ENCODE results near the gene TXNDC15.

Gene TXNDC15

DNA sequence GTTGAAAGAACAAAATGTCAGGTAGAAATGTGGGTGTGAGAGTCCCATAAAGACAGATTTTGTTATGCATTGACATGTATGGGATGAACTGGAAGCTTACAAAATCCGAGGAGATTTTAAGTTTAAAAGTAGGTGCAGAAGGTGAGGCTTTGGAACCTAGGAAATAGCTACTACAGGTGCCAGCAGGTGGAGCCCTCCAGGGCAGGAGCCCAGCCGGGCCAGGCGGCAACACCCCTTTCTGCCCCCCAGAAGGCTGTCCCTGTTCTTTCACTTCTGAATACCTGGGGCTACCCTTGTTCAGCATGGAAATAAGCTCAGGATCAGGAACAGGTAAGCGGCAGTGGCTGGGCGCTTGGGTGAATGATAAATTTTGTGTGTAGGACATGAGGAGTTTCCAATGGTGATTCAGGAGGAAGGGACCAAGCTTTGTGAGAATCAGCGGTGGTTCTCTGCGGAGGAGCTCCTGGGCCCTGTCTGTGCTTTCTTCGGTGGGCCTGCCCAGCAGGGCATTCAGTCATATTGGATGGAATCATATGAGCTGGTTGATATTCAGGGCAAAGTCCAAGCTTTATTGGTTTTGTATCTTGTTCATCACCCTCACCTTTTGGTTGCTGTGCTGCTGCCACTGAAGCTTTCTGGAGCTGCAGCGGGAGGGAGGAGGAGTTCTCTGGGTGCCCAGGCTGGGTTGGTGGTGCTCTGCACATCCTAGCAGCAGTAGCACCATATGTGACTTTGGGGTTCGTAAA lies 43.1 kb downstream of the TXNDC15 start:
- no peak for DNase-seq (ENCODE audit: low read depth in 4 of 4, low spot score in 1 of 4)

DNA sequence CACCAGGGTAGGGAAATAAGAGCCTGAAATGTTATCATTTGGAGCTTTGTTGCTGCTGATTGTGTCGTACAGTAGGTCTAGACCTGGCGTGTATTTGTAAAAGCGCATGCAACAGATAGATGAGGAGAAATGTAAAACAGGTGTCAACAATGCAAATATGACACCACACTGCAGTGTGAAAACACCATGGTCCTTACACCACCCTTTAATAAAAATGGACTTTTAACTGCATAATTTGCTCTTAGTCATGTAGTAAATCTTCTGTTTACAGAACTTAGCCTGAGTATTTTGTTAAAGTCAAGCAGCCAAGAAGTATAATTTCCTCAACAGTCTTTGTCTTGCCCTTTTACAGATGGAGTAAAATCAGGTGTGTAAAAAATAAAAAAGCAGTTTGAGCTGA lies 44.7 kb downstream of the TXNDC15 start:
- DNase-seq (ENCODE audit: low read depth in 4 of 4, low spot score in 1 of 4): no peak

DNA sequence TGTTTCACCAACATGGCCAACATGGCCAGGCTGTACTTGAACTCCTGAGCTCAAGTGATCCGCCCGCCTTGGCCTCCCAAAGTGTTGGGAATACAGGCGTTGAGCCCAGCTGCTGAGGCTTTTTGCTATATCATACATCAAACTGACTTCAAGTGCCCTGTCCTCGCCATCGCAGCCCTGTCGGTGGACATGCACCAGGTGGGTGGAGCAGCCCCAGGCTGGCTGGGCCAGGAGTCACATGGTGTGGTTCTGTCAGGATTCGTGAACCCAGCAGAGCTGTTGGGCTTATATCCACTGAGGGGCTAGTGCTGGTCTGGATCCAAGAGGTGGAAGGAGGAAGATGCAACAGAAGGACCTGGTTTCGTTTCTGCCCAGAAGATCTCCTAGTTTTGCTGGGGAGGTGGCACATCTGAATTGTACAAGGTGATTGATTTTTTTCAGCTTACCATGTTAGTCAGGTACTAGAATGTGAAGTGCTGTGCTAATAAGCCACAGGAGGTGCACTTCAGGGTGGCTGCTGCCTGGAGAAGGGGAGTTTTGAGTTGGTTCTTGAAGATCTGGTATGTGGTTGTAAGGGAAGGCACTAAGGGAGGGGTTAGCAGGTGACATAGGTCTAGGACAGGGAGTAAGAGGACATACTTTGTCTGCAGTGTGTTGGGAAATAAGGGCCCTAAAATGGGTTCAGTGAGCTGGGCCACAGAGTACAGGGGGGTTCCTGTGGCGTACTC lies 46.8 kb downstream of the TXNDC15 start:
- no peak for DNase-seq (ENCODE audit: low read depth in 4 of 4, low spot score in 1 of 4)

DNA sequence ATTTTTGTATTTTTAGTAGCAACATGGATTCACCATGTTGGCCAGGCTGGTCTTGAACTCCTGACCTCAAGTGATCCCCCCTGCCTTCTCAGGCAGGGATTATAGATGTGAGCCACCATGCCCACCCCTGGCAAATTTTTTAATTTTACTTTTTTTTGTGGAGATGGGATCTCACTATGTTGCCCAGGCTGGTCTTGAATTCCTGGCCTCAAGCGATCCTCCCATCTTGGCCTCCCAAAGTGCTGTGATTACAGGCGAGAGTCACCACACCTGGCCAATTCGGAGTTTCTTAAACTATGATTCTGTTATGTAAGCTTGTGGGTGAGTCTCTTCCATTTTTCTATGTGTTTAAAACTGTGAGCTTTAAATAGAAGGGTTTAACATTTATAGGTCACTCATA lies 58.3 kb downstream of the TXNDC15 start:
- DNase-seq (ENCODE audit: low read depth in 4 of 4, low spot score in 1 of 4): no peak

DNA sequence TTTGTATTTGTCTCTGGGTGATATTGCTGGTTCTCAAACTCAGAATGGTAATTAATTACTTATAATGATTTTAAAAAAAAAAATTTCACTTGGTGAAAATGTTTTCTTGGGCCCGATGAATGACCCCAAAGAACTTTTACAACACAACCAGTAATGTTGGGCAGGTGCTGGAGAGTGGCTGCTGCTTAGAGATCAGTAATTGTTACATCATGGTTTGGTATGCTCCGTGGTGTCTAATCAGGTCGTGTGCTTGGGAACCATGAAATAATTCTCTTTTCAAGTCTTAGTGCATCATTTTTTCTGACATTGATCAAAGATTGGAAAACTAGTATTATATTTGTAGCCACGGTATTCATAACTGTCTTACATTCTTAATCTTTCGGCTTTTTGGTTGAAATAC lies 60.0 kb downstream of the TXNDC15 start:
- no peak for DNase-seq (ENCODE audit: low read depth in 4 of 4, low spot score in 1 of 4)

DNA sequence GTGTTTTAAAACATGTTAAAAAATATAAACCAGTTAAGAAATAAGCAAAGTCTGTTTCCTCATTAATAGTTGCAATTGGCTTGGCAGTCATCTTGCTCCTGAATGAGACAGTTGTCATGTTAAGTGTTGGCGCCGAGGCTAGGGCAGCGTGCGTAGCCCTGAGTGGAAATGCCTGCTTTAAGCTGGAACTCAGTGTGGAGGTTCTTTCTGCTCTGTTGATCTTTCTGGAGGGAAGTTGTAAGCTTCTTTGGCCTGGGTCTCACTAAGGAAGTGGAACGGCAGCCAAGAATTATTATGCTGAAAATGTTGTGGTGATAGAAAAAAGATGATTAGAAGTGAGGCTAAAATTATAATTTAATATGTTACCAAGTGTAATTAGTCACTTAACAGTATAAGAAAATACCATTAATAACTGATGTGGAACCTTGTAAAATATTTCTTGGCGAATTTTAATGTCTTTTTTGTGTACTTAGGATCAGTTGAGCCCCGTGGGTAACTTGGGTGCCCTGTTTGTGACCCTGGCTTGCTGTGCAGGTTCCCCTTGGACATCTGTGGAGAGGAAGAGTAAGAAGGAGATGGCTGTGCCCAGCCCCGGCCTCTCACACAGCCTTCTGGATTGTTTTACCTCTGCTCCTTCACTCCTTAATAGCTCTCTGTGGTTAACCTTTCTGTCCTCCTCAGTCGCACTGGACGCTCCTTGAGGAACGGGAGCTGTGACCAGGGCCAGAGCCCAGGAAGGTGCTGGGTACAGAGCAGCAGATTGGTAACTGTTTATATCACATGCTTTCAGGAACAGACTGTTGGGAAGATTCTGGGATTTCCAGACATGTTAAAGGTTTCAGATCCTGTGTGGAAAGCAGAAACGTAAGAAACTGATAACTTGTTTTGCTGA lies 61.8 kb downstream of the TXNDC15 start:
- no peak for DNase-seq (ENCODE audit: low read depth in 4 of 4, low spot score in 1 of 4)

DNA sequence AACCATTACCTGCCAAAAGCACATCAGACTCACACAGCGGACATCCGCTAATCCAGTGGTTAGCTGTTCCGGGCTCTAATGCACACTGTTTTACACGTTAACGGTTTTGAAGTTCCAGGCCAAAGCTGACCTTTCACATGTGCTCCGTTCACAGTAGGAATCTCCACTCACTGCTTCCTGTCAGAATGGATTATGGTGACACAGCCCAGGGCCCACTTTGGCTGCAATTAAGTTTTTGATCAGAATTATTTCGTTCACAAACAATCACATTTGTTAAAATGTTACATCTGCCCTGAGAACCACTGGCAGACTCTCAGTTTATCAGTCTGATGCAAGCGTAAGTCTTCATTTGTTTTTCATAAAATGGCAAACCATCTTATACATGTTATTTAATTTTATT lies 63.4 kb downstream of the TXNDC15 start:
- DNase-seq (ENCODE audit: low read depth in 4 of 4, low spot score in 1 of 4): no peak

DNA sequence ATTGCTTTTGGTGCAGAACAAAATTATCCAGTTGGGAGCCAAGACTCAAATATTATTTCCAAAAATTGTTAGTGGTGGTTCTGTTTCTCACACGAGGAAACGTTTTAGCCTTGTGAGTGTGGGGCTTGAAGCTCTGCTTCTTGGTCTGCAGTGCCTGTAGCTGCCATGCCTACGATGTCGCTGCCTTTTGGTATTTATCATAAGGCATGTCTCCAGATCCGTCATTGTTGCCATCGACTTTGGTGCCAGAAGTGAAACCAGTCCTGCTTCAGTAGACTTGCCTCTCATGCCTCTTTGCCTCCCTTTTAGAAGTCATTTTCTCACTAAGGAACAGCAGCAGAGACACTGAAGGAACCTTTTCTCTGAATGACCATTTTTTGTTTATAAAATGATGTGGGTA lies 63.9 kb downstream of the TXNDC15 start:
- no peak for DNase-seq (ENCODE audit: low read depth in 4 of 4, low spot score in 1 of 4)

DNA sequence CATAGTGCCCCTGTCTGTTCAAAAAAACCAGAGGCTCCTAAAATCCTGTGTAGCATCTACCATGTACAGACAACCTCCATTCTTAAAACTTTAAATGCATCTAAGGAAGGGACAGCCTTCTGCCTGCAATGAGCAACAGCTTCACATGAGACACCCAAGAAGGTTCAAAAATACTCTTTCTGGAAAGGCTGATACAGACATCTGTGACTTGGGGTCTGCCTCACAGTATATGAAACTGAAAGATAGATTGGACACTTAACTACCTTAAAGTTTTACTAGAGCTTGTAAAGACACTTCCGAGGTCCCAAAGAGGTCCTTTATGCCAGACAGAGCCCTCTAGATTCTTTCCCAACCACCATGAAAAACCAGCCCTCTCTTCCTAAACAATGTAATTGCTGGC lies 65.3 kb downstream of the TXNDC15 start:
- no peak for DNase-seq (ENCODE audit: low read depth in 4 of 4, low spot score in 1 of 4)

DNA sequence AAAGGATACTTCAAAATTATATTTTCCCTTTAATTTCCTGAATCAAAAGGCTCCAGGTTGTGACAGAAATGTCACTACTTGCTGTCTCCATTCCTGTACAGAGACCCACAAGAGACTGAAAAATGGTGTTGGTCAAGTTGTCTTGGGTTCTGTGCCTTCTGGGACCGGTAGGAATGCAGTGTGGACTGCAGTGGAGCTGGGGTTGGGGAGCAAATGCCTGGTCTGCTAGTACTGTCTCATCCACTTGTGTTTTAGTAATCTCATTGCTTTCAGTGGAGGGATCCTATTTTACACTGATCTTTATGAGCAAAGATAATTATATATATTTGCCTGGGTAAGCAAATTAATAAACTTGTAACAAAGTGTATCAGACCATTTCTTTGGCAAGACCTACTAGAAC lies 69.4 kb downstream of the TXNDC15 start:
- DNase-seq (ENCODE audit: low read depth in 4 of 4, low spot score in 1 of 4): no peak

DNA sequence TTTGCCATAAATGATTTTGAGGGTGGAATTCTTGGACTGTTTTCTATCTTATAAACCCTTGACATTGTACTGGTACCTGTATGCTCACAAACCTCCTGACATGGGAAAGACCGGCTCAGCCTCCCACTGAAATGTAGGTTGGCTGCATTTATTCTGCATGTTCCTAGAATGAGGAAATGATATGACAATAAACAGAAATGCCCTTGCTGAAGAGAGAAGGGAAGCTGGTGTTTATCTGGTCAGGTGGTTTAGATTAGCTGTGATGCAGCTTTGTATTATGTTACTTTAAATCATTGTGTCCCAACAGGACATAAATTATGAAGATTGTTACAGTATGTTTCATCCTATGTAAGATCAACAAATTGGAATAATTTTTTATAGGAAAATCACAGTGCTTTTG lies 70.5 kb downstream of the TXNDC15 start:
- DNase-seq (ENCODE audit: low read depth in 4 of 4, low spot score in 1 of 4): no peak

DNA sequence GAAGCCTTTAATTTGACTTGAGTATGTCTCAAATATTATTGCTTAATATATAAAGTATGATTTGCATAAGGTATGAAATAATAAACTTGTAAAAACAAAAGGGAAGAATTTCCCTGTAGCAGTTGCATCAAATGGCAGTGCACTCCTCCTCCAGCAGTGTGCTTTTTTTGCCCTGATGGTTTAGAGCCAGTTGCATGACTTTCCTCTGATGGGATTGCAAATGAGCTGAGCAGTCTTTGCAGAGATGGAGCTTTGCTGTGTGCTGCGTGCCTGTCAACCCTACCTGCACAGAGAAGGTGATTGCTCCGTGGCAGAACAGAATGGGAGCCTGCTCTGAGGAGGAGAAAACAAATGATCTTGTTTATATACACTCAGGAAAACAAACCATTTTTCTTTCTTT lies 70.9 kb downstream of the TXNDC15 start:
- no peak for DNase-seq (ENCODE audit: low read depth in 4 of 4, low spot score in 1 of 4)

DNA sequence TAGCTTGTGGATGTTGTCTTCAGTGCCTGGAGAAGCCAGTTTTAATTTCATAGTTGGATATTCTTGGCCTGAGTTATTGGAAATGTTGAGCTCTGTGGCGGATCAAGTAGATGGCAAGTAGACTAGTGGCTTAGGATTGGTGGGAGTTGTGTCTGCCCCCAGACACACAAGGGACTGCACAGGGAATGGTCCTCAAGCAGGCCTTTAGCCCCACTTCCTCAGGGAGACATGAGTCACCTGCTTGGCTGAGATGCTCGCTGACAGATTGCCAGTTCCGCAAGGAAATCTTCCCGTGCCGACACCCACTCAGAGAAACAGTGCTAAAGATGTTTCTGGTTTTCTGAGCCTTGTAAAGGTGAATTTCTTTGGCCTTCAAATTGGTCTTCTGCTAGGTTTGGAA lies 74.7 kb downstream of the TXNDC15 start:
- no peak for DNase-seq (ENCODE audit: low read depth in 4 of 4, low spot score in 1 of 4)

DNA sequence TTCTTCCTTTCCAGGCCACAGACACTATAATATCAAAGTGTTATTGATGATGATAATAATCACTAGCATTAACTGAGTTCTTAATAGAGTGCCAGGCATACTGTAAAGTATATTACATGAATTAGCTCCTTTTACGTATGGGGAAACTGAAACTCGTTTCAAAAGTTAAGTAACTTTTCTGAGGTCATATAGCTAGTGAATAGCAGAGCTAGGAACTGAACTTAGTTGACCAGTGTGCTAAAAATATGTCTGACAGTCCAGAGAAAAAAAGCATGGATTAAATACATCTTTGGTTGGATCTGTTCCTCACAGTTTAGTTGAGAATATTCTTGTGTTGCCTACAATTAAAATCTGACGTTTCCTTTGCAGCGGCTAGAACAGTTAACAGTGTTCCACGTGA lies 75.1 kb downstream of the TXNDC15 start:
- DNase-seq (ENCODE audit: low read depth in 4 of 4, low spot score in 1 of 4): no peak
